Activated T-helper 2 cell treated with anti-CD3 and anti-CD28 coated beads, Interferon-gamma antibody, Interleukin-2, Interleukin-4, amounts not matched to agents 10 μg/mL and 5 μg/mL and 100 μg/mL, durations not matched to agents 14 hours and 24 hours and 36 hours (primary cell): ENCODE measurements around the gene STK33. TPM values are rescaled to one million over a fixed set of nuclear protein-coding genes. Genes with fewer than 3 reads are reported as not detected.

Source experiments
- DNase-seq: peaks from one replicate; pipeline ENCODE4 v3.0.0; 2021; ENCODE audit warnings: low spot score
- H3K27ac Mint-ChIP-seq: one replicate; pipeline ENCODE4 v1.8.0; 2021; ENCODE audit warnings: mixed read lengths
- H3K27me3 Mint-ChIP-seq: one replicate; pipeline ENCODE4 v1.8.0; 2021; ENCODE audit warnings: low read depth, mixed read lengths
- H3K36me3 Mint-ChIP-seq: one replicate; pipeline ENCODE4 v1.8.0; 2021; ENCODE audit warnings: low read depth, mixed read lengths
- H3K4me1 Mint-ChIP-seq: one replicate; pipeline ENCODE4 v1.8.0; 2021; ENCODE audit warnings: low read depth, mixed read lengths
- H3K4me3 Mint-ChIP-seq: one replicate; pipeline ENCODE4 v1.8.0; 2021; ENCODE audit warnings: low read depth, mild to moderate bottlenecking, moderate library complexity, mixed read lengths
- H3K9me3 Mint-ChIP-seq: one replicate; pipeline ENCODE4 v1.8.0; 2021; ENCODE audit warnings: mixed read lengths
- intact Hi-C: fragments of 100-400 bp; cut with micrococcal nuclease; formaldehyde crosslinking; loops from one replicate; pipeline ENCODE4 v1.15.1; 2023
- total RNA-seq: library from RNA; stranded (reverse); gene quantifications from 2 replicates; pipeline ENCODE4 v1.2.3, GENCODE V29; 2022

The STK33 gene
- total RNA-seq, 1 donor from 2014 or later: 0.62 TPM

- H3K9me3 Mint-ChIP-seq: no peaks in the 10 kb centered on the region
- H3K27ac Mint-ChIP-seq: no peak overlapping the region
- intact Hi-C loops: no loop called here
- no peak overlapping the region for H3K4me3 Mint-ChIP-seq
- peaks cover 8% of the 10 kb centered on the region for H3K36me3 Mint-ChIP-seq
- peaks cover 3% of the 10 kb centered on the region for H3K4me1 Mint-ChIP-seq
- H3K27me3 Mint-ChIP-seq: no peaks in the 10 kb centered on the region
- no peak for DNase-seq
These were observed 21.4 kb upstream of the STK33 start for GRCh38 chr11:8615291-8616032.

- intact Hi-C loops: no loop called here
- no peak for DNase-seq
- Mint-ChIP-seq H3K36me3 (peaks cover 7% of the 10 kb centered on the region), H3K4me3 (no peak overlapping the region), H3K27me3 (no peaks in the 10 kb centered on the region), H3K9me3 (no peaks in the 10 kb centered on the region), H3K4me1 (peaks cover 3% of the 10 kb centered on the region), H3K27ac (no peak overlapping the region)
These were observed 20.5 kb upstream of the STK33 start for GRCh38 chr11:8614497-8614896.

DNA sequence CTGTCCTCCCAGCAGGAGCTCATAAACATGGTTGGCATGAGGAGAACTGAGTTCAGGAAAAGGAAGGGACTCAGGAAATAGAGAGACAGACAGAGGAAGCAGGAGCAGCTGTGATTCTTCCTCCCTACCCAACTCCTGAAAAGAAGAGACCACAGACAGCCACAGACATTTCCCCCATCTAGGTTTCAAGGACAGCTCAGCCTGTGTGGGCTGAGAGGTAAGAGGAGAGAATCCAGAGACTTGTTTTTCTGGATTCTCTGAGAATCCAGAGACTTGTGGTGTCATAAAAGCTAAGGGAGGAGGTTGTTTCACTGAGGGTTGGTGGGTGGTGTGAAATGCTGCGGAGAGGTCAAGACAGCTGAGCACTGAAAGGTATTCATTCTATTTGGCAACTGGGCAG is 19.0 kb upstream of the STK33 start:
- intact Hi-C loops: no loop called here
- H3K27me3 Mint-ChIP-seq: no peaks in the 10 kb centered on the region
- H3K4me3 Mint-ChIP-seq: no peak overlapping the region
- H3K9me3 Mint-ChIP-seq: no peaks in the 10 kb centered on the region
- peaks cover 4% of the 10 kb centered on the region for H3K36me3 Mint-ChIP-seq
- no peak overlapping the region for H3K27ac Mint-ChIP-seq
- peaks cover 3% of the 10 kb centered on the region for H3K4me1 Mint-ChIP-seq
- DNase-seq: no peak

- Mint-ChIP-seq H3K9me3 (no peaks in the 10 kb centered on the region), H3K27ac (no peak overlapping the region), H3K4me3 (no peak overlapping the region), H3K4me1 (peaks cover 3% of the 10 kb centered on the region), H3K27me3 (peaks cover under 1% of the 10 kb centered on the region), H3K36me3 (peaks cover 2% of the 10 kb centered on the region)
- DNase-seq: no peak
- intact Hi-C loops: no loop called here
These were observed 18.5 kb upstream of the STK33 start for GRCh38 chr11:8612522-8612921.

DNA sequence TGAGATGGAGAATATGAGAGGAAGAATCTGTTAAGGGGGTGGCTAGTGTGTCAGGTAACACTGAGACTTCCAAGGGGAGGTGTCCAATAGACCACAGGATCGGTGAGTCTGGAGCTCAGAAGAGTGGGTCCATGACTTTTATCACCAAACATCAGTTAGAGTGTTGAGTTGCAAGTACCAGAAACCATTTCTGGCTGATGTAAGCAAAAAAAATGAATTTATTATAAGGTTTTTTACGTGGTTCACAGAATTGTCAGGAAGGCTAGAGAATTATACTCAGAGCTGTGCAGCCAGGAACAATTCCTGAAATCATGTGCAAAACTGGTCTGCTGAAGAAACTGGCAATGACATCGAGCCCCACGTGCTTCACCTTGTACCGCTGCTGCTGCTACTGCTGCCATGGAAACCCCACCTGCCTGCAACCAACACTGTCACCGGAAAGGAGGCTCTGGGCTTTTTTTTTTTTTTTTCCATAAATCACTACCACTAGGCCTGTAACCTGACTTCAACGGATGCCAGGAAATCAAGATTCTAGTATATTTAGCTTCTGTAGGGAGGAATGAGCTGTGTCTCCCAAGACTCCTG is 16.6 kb upstream of the STK33 start:
- Mint-ChIP-seq H3K27me3 (peaks cover 8% of the 10 kb centered on the region), H3K4me3 (no peak overlapping the region), H3K9me3 (no peaks in the 10 kb centered on the region), H3K4me1 (peaks cover 3% of the 10 kb centered on the region), H3K27ac (no peak overlapping the region), H3K36me3 (no peaks in the 10 kb centered on the region)
- DNase-seq: peak; percentile 45
- intact Hi-C loops: no loop called here

- Mint-ChIP-seq H3K9me3 (no peaks in the 10 kb centered on the region), H3K4me1 (peaks cover 7% of the 10 kb centered on the region), H3K36me3 (no peaks in the 10 kb centered on the region), H3K27ac (no peak overlapping the region), H3K4me3 (no peak overlapping the region), H3K27me3 (peaks cover 18% of the 10 kb centered on the region)
- intact Hi-C loops: no loop called here
- no peak for DNase-seq
These were observed 14.6 kb upstream of the STK33 start for GRCh38 chr11:8608652-8609051.

GRCh38 chr11:8605971-8606563 is 12.0 kb upstream of the STK33 start:
- H3K27me3 Mint-ChIP-seq: peaks cover 21% of the 10 kb centered on the region
- no peaks in the 10 kb centered on the region for H3K36me3 Mint-ChIP-seq
- DNase-seq: no peak
- intact Hi-C loops: no loop called here
- no peak overlapping the region for H3K4me3 Mint-ChIP-seq
- no peak overlapping the region for H3K27ac Mint-ChIP-seq
- H3K9me3 Mint-ChIP-seq: no peaks in the 10 kb centered on the region
- H3K4me1 Mint-ChIP-seq: peaks cover 7% of the 10 kb centered on the region

DNA sequence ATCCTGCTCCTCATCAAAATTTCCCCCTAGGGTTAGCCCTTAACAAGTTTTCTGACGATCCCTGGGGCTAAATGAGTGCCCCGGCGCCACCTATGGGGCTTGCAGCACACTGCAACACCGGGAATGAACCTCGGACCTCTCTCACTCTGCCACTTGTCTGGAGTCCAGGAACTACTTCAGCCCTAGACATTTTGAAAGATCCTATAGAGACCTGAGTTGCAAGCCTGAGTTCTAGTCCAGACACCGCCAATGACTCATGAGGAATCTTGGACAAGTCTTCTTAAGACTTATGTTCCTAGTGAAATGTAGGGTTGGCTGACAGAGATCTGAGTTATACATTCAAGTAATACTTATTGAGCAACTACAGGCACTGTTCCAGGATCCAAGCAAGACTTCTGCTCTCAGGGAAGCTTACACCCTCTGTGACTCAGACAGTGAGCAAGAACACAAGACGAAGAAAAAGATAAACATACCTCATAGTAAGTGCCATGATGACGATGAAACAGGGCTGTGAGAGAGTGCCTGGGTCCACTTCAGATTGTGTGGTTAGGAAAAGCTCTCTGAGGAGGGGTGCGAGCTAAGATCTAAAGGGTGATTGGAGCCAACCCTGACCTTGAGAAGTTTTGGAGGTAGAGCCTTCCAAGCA is 10.2 kb upstream of the STK33 start:
- intact Hi-C loops: no loop called here
- Mint-ChIP-seq H3K9me3 (no peaks in the 10 kb centered on the region), H3K4me3 (no peak overlapping the region)

GRCh38 chr11:8603696-8604077 is 9.7 kb upstream of the STK33 start:
- Mint-ChIP-seq H3K27me3 (peaks cover 22% of the 10 kb centered on the region), H3K9me3 (no peaks in the 10 kb centered on the region), H3K27ac (no peak overlapping the region), H3K4me3 (no peak overlapping the region), H3K4me1 (peaks cover 4% of the 10 kb centered on the region), H3K36me3 (no peaks in the 10 kb centered on the region)
- no peak for DNase-seq
- intact Hi-C loops: no loop called here

More for the DNA sequence above, 10.2 kb upstream of the STK33 start:
- no peak for DNase-seq
- Mint-ChIP-seq H3K36me3 (no peaks in the 10 kb centered on the region), H3K27me3 (peaks cover 21% of the 10 kb centered on the region), H3K27ac (no peak overlapping the region), H3K4me1 (peaks cover 4% of the 10 kb centered on the region)

DNA sequence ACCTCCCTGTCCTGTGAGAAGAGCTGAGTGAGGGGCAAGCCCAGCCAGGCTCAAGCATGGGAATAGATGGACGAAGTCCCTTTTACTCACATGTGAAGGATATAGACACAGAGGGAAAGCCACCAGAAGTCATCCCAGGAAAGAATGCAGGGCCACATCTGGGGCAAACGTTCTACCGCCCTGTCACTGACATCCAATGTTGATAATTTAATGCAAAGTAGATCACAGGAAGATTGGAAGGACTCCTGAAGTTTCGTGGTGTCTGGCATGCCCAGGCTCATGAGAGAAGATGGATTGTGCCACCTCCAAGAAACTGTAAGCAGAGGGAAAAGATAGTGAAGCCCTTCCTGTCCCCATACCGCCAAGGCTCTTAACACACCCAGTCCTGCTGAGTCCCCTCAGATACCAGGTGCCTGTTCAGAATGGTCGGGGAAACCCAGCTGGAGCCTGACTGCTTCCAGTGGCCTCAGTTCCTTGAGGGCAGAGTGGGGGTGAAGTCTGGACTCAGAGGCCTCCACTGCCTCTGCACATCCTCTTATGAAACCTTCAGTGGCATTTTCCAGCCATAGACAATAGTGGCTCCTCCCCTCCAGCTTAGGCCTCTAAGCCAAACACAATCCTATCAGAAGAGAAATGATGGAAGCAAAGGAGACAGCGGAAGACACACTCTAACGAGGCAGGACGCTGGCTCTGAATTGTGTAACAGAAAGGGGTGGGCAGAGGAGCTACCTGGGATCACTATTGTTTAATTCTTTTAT is 7.5 kb upstream of the STK33 start:
- no peak overlapping the region for H3K27ac Mint-ChIP-seq
- intact Hi-C loops: no loop called here

GRCh38 chr11:8598506-8598905 is 4.5 kb upstream of the STK33 start:
- DNase-seq: no peak
- intact Hi-C loops: no loop called here
- H3K27me3 Mint-ChIP-seq: peaks cover 41% of the 10 kb centered on the region
- H3K4me1 Mint-ChIP-seq: peaks cover 1% of the 10 kb centered on the region
- no peak overlapping the region for H3K4me3 Mint-ChIP-seq
- no peak overlapping the region for H3K27ac Mint-ChIP-seq
- H3K36me3 Mint-ChIP-seq: no peaks in the 10 kb centered on the region
- no peaks in the 10 kb centered on the region for H3K9me3 Mint-ChIP-seq

More for the DNA sequence above, 7.5 kb upstream of the STK33 start:
- H3K27me3 Mint-ChIP-seq: peaks cover 32% of the 10 kb centered on the region
- H3K9me3 Mint-ChIP-seq: no peaks in the 10 kb centered on the region
- no peak for DNase-seq
- peaks cover 4% of the 10 kb centered on the region for H3K4me1 Mint-ChIP-seq
- no peak overlapping the region for H3K4me3 Mint-ChIP-seq
- no peaks in the 10 kb centered on the region for H3K36me3 Mint-ChIP-seq

GRCh38 chr11:8597182-8597581 is 3.2 kb upstream of the STK33 start:
- H3K27me3 Mint-ChIP-seq: peaks cover 51% of the 10 kb centered on the region
- no peaks in the 10 kb centered on the region for H3K9me3 Mint-ChIP-seq

More at GRCh38 chr11:8597182-8597581, 3.2 kb upstream of the STK33 start:
- DNase-seq: no peak
- H3K4me1 Mint-ChIP-seq: peaks cover 4% of the 10 kb centered on the region
- no peak overlapping the region for H3K4me3 Mint-ChIP-seq
- no peak overlapping the region for H3K27ac Mint-ChIP-seq
- intact Hi-C loops: no loop called here
- H3K36me3 Mint-ChIP-seq: no peaks in the 10 kb centered on the region
